Measurements from ENCODE around the gene ZPLD1. TPM values are rescaled to one million over a fixed set of nuclear protein-coding genes. Genes with fewer than 3 reads are reported as not detected.

ZPLD1 gene
- total RNA-seq, 1 donor from 2014 or later = not detected

GRCh38 chr3:102466001-102466400, 31.2 kb downstream of the ZPLD1 start:
- DNase-seq (ENCODE audit: low read depth in 2 of 2) = no peak

GRCh38 chr3:102470066-102470465, 35.3 kb downstream of the ZPLD1 start:
- no peak for DNase-seq (ENCODE audit: low read depth in 2 of 2)

GRCh38 chr3:102471001-102471400, 36.2 kb downstream of the ZPLD1 start:
- no peak for DNase-seq (ENCODE audit: low read depth in 2 of 2)

DNA sequence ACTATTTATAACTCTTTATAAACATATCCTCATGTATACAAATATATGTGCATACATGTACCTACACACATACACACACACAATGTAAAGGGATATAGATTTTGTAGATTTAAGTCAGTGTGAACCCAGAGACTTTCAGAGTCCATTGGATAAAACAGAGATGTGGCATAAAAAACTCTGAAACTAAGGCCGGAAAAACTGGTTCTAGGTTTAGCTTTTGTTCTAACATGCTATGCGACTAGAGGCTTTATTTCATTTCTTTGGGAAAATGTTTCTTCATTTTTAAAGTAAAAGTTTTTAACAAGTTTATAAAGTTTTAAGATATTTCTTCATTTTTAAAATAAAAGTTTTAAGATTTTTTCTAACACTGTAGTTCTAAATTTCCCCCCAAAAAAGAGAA, 36.7 kb downstream of the ZPLD1 start:
- DNase-seq (ENCODE audit: low read depth in 2 of 2) = no peak

GRCh38 chr3:102473648-102474047, 38.8 kb downstream of the ZPLD1 start:
- DNase-seq (ENCODE audit: low read depth in 2 of 2) = no peak

DNA sequence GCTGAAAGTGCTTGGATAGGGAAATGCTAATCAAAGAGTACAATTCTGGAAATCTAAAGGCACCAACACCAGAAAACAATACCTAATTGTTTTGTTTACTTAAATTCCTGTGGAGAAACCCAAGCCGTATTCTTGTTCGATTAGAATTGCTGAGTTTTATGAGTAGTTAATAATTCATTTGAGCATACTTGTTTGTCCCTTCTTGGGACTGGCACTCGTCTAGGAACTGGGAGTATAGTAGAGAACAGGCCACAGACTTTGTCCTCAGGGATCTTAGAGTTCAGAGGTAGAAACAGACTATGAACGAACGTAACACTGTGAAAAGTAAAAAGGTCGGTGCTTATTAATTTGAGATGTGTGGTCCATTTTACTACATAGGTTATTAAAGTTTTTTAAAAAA, 39.4 kb downstream of the ZPLD1 start:
- DNase-seq (ENCODE audit: low read depth in 2 of 2) = no peak

GRCh38 chr3:102476198-102476597, 41.4 kb downstream of the ZPLD1 start:
- no peak for DNase-seq (ENCODE audit: low read depth in 2 of 2)

- DNase-seq (ENCODE audit: low read depth in 2 of 2) = no peak
Measured at GRCh38 chr3:102478160-102478559, 43.3 kb downstream of the ZPLD1 start.

DNA sequence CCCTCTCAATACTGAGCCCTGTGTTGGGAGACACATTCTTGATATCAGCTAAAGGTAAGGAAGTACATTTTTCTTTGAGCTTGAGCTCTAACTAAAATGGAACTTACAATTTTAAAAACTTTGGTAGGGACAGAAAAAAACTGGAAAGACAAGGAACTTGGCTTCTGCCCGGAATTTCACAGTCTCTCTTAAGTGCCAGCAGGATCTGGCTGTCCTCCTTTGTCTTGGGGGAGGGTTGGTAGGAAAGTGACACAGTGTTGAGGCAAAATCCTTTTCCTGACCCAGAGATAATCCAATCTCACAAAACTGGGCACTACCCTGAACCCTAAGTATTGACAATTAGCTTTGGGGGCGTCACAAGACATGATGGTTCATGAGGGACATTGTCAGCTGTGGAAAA, 45.3 kb downstream of the ZPLD1 start:
- DNase-seq (ENCODE audit: low read depth in 2 of 2) = no peak

DNA sequence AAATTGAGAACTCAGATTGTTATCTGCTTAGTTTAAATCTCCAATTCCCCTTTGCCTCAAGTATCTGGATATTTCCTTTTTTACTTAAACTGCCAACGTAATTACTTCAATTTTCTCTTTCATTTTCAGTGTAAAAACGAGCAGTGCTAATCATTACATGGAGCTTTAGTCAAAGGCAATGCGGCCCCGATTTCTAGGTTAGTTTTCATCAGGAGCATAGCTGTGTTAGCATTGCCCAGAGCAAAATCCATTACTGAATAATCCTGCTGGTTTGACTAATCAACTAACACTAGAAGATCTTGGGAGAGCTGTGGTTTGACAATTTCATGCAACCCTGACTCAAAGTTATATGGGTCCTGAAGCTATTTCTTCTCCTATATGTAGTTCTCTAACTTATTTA, 46.2 kb downstream of the ZPLD1 start:
- DNase-seq (ENCODE audit: low read depth in 2 of 2) = no peak

- no peak for DNase-seq (ENCODE audit: low read depth in 2 of 2)
Measured at GRCh38 chr3:102483556-102483955, 48.7 kb downstream of the ZPLD1 start.

DNA sequence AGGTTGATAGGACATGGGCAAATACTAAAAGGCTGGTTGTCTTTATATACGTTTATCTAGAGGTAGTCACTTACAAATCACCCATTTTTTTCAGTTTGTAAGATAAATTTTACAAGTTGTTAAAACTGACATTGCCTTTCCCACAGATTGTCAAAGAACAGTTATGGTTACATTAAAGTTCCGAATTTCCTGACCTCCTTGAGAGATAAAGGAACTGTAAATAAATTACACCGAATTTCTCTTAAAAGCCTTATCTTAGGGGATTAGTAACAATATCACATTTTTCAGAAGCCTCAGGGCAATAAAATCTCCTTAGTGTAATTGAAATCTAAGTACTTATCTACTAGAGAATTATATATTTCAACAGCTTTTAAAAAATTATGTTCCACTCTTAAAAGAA, 49.5 kb downstream of the ZPLD1 start:
- DNase-seq (ENCODE audit: low read depth in 2 of 2) = no peak

GRCh38 chr3:102485701-102486100, 50.9 kb downstream of the ZPLD1 start:
- no peak for DNase-seq (ENCODE audit: low read depth in 2 of 2)

- no peak for DNase-seq (ENCODE audit: low read depth in 2 of 2)
Measured at GRCh38 chr3:102488331-102488730, 53.5 kb downstream of the ZPLD1 start.

DNA sequence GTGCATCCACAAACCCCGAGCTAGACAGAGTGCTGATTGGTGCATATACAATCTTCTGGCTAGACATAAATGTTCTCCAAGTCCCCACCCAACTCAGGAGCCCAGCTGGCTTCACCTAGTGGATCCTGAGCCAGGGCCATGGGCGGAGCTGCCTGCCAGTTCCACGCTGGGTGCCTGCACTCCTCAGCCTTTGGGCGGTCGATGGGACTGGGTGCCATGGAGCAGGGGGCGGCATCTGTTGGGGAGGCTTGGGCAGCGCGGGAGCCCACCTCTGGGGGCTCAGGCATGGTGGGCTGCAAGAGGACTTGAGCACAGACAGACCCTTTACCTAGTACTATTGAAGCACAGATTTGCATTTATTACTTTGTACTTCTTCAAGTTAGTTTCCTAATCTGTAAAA, 57.5 kb downstream of the ZPLD1 start:
- no peak for DNase-seq (ENCODE audit: low read depth in 2 of 2)

DNA sequence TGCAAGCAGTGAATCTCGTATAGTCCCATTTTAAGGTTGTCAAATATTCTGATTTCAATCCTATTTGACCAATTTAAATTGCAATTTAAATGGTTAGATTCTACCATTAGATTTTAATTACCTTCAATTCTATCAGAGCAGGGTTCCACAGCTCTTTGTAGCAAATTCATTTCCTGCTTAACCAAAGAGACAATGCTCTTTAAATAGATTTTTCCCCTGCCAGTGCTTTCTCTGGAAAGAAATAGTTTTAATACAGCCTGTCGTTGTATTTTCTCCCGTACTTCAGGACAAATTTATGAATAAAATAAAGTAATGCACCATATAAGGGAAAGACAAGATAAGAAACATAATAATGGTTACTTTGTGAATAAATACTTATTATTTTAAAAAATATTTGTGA, 62.8 kb downstream of the ZPLD1 start:
- DNase-seq (ENCODE audit: low read depth in 2 of 2) = no peak

GRCh38 chr3:102505542-102505941, 70.7 kb downstream of the ZPLD1 start:
- DNase-seq (ENCODE audit: low read depth in 2 of 2) = no peak

- DNase-seq (ENCODE audit: low read depth in 2 of 2) = no peak
Measured at GRCh38 chr3:102510663-102511062, 75.8 kb downstream of the ZPLD1 start.

GRCh38 chr3:102511168-102511567, 76.4 kb downstream of the ZPLD1 start:
- no peak for DNase-seq (ENCODE audit: low read depth in 2 of 2)

DNA sequence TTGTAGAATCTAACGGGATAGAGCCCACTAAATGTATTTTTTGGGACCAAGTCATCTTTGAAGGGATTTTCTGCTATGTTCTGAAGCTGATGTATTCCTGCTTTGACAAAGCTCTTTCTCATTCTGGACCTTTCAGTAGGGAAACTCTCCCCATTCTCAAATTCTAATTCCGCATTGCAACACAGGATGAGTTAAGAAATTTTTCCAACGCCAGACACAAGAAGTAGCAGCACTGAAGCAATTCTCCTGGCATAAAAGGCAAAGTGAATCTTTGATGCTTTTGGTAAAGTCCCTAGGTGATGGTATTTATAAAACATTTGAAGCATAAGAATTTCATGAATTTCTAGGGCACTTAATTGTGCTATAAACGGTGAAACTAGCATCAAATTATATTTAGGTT, 76.8 kb downstream of the ZPLD1 start:
- DNase-seq (ENCODE audit: low read depth in 2 of 2) = no peak

DNA sequence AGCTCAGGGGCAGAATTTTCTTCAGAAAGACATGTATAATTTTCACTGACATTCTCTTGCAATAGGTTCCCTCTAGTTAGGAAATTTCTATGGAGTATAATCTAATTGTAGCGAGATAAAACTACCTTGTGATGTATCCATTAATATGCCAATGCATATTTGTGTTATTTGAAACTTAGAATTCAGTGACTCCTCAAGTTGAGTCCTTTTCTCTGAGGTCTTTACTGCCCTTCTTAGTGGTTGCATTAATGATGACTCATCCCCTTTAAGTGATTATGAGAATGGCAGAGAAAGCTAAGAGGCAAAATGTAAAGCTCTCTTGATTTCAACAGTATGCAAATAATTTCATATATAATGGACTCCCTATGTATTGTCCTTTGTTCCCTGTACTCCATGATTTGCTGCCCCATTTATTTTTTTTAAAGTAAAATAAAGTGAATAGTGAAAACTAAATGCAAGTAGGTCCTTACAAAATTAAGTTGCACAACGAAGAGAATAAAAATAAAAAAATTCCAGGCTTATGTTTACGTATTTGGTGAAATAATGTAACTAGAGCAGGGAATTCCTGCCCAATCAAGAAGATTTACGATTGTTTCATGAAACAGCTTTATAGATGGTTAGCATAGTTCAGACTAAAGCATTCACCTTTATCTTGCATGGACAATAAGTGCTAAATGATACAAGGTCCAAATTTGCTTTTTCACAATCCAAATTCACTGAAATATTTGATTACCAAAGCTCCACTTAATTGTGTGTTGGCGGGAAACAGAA, 78.1 kb downstream of the ZPLD1 start:
- DNase-seq (ENCODE audit: low read depth in 2 of 2) = no peak

DNA sequence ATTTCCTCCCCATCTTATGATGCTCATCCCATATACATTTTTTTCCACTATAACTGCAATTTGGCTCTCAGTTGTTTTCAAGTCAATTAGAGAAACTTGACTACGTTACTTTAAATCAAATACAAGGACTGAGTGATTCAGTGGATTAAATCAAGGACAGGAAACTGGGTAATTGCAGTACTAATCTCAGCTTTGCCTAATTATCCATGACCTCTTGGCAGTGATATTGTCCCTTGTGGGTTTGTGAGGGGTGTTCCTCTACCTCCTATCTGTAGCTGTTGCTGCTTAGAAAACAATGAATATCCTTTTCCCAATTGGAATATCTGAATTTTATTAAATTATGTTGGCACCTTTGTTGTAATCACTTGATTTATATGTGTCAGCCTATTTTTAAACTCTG, 79.4 kb downstream of the ZPLD1 start:
- DNase-seq (ENCODE audit: low read depth in 2 of 2) = no peak

- no peak for DNase-seq (ENCODE audit: low read depth in 2 of 2)
Measured at GRCh38 chr3:102521246-102521645, 86.4 kb downstream of the ZPLD1 start.

DNA sequence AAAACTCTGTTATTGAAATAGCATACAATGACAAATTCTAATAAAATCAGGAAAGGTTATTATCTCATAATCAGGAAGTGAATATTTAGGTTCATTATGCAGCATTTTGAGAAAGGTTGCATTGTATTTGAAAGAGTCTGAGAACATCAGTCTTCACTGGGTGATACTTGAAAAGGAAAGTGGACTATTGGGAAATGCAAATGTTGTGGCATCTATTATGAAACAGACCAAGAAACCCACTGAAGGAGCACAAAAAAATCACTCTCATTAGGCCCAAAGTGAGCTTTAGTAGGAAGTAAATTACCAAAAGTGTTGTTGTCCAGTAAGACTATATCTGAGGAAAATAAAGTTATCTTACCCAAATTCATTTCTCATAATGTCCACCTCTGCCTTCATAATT, 90.8 kb downstream of the ZPLD1 start:
- DNase-seq (ENCODE audit: low read depth in 2 of 2) = no peak
